Erythroblast (primary cell): ENCODE data around the gene MACROD2.

ENCODE experiments used
- GATA1 ChIP-seq: IDR thresholded peaks from 2 replicates; pipeline ENCODE4 v1.6.1; 2011; ENCODE audit warnings: low read depth, mild to moderate bottlenecking, control low read depth, low read length, moderate library complexity
- POLR2A ChIP-seq: IDR thresholded peaks from 2 replicates; pipeline ENCODE4 v1.6.1; 2011; ENCODE audit warnings: mild to moderate bottlenecking, low read length

GRCh38 chr20:14826543-14827313 lies 831.4 kb downstream of the MACROD2 start:
- TF ChIP-seq POLR2A (no peak), GATA1 (no peak)
